NCI-H2081 (cell line): Measurements from ENCODE around the gene TSSK6.
A peak's percentile ranks its signal among the peaks of the same experiment; 100 is the strongest.

Source experiments
- DNase-seq, 2 experiments: peaks; one replicate each; lab custom pipeline; 2025; lab: John Stamatoyannopoulos, UW

Gene TSSK6

GRCh38 chr19:19530889-19531288, 15.5 kb upstream of the TSSK6 start:
- no peak for DNase-seq

GRCh38 chr19:19530423-19530804, 15.1 kb upstream of the TSSK6 start:
- DNase-seq: no peak

- no peak for DNase-seq
Observed at GRCh38 chr19:19529783-19530422, 14.6 kb upstream of the TSSK6 start.

- DNase-seq: no peak
Observed at GRCh38 chr19:19528721-19529490, 13.6 kb upstream of the TSSK6 start, which contains the start of gene YJEFN3. YJEFN3 (plus strand) TSS chr19:19528911; CDS start chr19:19528933, 22 bp downstream.

- DNase-seq: no peak
Observed at GRCh38 chr19:19527674-19528625, 12.6 kb upstream of the TSSK6 start.

GRCh38 chr19:19527371-19527656, 12.0 kb upstream of the TSSK6 start:
- no peak for DNase-seq

- no peak for DNase-seq
Observed at GRCh38 chr19:19526581-19527370, 11.4 kb upstream of the TSSK6 start.

GRCh38 chr19:19525611-19526380, 10.4 kb upstream of the TSSK6 start:
- no peak for DNase-seq

- no peak for DNase-seq
Observed at GRCh38 chr19:19524053-19524452, 8.7 kb upstream of the TSSK6 start.

- DNase-seq: no peak
Observed at GRCh38 chr19:19523177-19523576, 7.8 kb upstream of the TSSK6 start.

GRCh38 chr19:19520989-19521388, 5.6 kb upstream of the TSSK6 start:
- DNase-seq: no peak

GRCh38 chr19:19517235-19517619, 1.9 kb upstream of the TSSK6 start:
- no peak for DNase-seq

- DNase-seq: peak; percentile 88 to 93
Observed at GRCh38 chr19:19515642-19516519, 533 bp upstream of the TSSK6 start, which contains the start of gene NDUFA13. NDUFA13 (plus strand) TSS chr19:19516225; CDS start chr19:19516239, 14 bp downstream.

- no peak for DNase-seq
Observed at GRCh38 chr19:19514215-19514657, 1.1 kb downstream of the TSSK6 start.

- DNase-seq: no peak
Observed at GRCh38 chr19:19513682-19514081, 1.7 kb downstream of the TSSK6 start.

GRCh38 chr19:19510432-19510831, 4.9 kb downstream of the TSSK6 start:
- no peak for DNase-seq

GRCh38 chr19:19508217-19508616, 7.1 kb downstream of the TSSK6 start:
- DNase-seq: no peak

GRCh38 chr19:19507354-19507753, 8.0 kb downstream of the TSSK6 start:
- DNase-seq: no peak

GRCh38 chr19:19506592-19506991, 8.8 kb downstream of the TSSK6 start:
- DNase-seq: no peak
